K562 (cell line): ENCODE measurements around the gene FIZ1.

Experiments
- EZH2 ChIP-seq: IDR thresholded peaks from 2 replicates; pipeline ENCODE4 v1.6.1; 2012; ENCODE audit warnings: low read depth, mild to moderate bottlenecking, inconsistent platforms, low read length, borderline replicate concordance
- FOXM1 ChIP-seq, 2 experiments: fragments of 450-650 bp in 1 of 2; sonication (generic) in 1 of 2; formaldehyde crosslinking in 1 of 2; IDR thresholded peaks; 2 replicates each; pipeline versions ENCODE4 v1.6.1 to v1.9.0; 2017 to 2022; ENCODE audit warnings: low read depth in 2 of 2, mild to moderate bottlenecking in 2 of 2, missing genetic modification reagents in 1 of 2, moderate library complexity in 1 of 2
- GTF3C2 ChIP-seq: IDR thresholded peaks from 3 replicates; pipeline ENCODE4 v1.6.1; 2011; ENCODE audit warnings: borderline replicate concordance, mild to moderate bottlenecking, moderate library complexity; ENCODE audit not compliant: insufficient read length; ENCODE audit errors: extremely low read depth
- HNRNPUL1 ChIP-seq: fragments of 200-400 bp; formaldehyde crosslinking; IDR thresholded peaks from 2 replicates; pipeline ENCODE4 v1.6.1; 2017; ENCODE audit warnings: low read length
- NBN ChIP-seq: fragments of 450-650 bp; IDR thresholded peaks from 2 replicates; pipeline ENCODE4 v1.6.1; 2016; ENCODE audit warnings: low read depth, mild to moderate bottlenecking
- POLR2AphosphoS5 ChIP-seq: IDR thresholded peaks from 2 replicates; pipeline ENCODE4 v1.6.1; 2011; ENCODE audit warnings: mild to moderate bottlenecking, low read depth, low read length, moderate library complexity; ENCODE audit not compliant: control insufficient read depth, insufficient read depth
- SMAD3 ChIP-seq: fragments of 450-650 bp; formaldehyde crosslinking; conservative IDR thresholded peaks from 2 replicates; pipeline ENCODE4 v1.4.0; 2020; ENCODE audit warnings: mild to moderate bottlenecking
- USF1 ChIP-seq: sonication (generic); formaldehyde crosslinking; IDR thresholded peaks from 2 replicates; pipeline ENCODE4 v1.9.0; 2022; ENCODE audit warnings: mild to moderate bottlenecking, missing genetic modification reagents
- YY1 ChIP-seq, 3 experiments: IDR thresholded peaks; 2 replicates each; pipeline ENCODE4 v1.6.1; 2011; ENCODE audit warnings: low read length in 2 of 3, mild to moderate bottlenecking in 2 of 3, moderate library complexity in 2 of 3, borderline replicate concordance in 1 of 3, control low read depth in 1 of 3, low read depth in 1 of 3; ENCODE audit not compliant: insufficient read depth in 3 of 3, insufficient replicate concordance in 2 of 3, control insufficient read depth in 1 of 3, insufficient read length in 1 of 3; ENCODE audit errors: extremely low read depth in 1 of 3
- ZBTB49 ChIP-seq: sonication (generic); formaldehyde crosslinking; IDR thresholded peaks from 2 replicates; pipeline ENCODE4 v1.8.0; 2022; ENCODE audit warnings: missing genetic modification reagents, mild to moderate bottlenecking, borderline replicate concordance
- ZFP1 ChIP-seq: fragments of 450-650 bp; formaldehyde crosslinking; IDR thresholded peaks from 2 replicates; pipeline ENCODE4 v1.4.0; 2020; ENCODE audit warnings: mild to moderate bottlenecking, mixed read lengths
- ZNF165 ChIP-seq: fragments of 250-450 bp; sonication (Bioruptor Pico); IDR thresholded peaks from 2 replicates; pipeline ENCODE4 v1.4.0; 2020; ENCODE audit warnings: borderline replicate concordance
- TF ChIP-seq, protein P1 (sequence below): IDR thresholded peaks from 3 replicates; pipeline ENCODE4 v1.6.1; 2011; ENCODE audit warnings: borderline replicate concordance, mild to moderate bottlenecking; ENCODE audit not compliant: insufficient read length, insufficient read depth
- TF ChIP-seq, protein P2 (sequence below): fragments of 450-650 bp; formaldehyde crosslinking; IDR thresholded peaks from 2 replicates; pipeline ENCODE4 v1.4.0; 2022; ENCODE audit warnings: missing genetic modification characterization

DNA sequence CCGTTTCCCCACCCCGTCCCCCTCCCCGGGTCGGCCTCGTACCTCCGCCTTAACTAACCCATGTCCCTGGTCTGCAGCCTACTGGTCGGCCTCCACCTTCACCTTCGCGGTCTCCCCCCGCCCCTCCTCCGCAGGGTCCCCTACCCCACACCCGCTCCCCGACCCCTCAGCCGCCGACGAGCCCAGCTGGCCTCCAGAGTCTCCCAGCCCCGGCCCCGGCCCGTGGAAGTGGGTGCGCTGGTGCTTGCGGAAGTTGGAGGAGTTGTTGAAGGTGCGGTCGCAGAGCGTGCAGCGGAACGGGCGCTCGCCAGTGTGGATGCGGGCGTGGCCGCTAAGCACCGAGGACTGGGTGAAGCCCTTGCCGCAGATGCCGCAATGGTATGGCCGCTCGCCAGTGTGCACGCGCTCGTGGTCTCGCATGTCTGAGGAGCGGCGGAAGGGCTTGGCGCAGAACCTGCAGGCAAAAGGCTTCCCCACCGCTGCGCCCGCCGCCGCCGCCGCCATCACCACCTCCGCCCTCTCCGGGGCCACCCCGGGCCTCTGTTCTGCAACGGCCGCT lies 22.4 kb upstream of the FIZ1 start:
- TF ChIP-seq SMAD3 (CRISPR knock-in tag) (no peak), GTF3C2 (no peak), NBN (no peak), ZBTB49 (CRISPR knock-in tag) (no peak), ZFP1 (CRISPR knock-in tag) (no peak), YY1 (IDR thresholded peaks at IDR 0.05; ENCODE audit: borderline replicate concordance in 1 of 3, control insufficient read depth in 1 of 3, extremely low read depth in 1 of 3, insufficient read depth in 3 of 3, insufficient read length in 1 of 3, insufficient replicate concordance in 2 of 3, low read depth in 1 of 3, low read length in 2 of 3) (no peak), HNRNPUL1 (no peak), ZNF165 (no peak), EZH2 (no peak), POLR2AphosphoS5 (no peak), USF1 (CRISPR knock-in tag) (no peak), FOXM1 (IDR thresholded peaks at IDR 0.05; ENCODE audit: low read depth) (no peak), FOXM1 (CRISPR knock-in tag; IDR thresholded peaks at IDR 0.05; ENCODE audit: low read depth) (no peak)
- TF ChIP-seq, protein P1, sequence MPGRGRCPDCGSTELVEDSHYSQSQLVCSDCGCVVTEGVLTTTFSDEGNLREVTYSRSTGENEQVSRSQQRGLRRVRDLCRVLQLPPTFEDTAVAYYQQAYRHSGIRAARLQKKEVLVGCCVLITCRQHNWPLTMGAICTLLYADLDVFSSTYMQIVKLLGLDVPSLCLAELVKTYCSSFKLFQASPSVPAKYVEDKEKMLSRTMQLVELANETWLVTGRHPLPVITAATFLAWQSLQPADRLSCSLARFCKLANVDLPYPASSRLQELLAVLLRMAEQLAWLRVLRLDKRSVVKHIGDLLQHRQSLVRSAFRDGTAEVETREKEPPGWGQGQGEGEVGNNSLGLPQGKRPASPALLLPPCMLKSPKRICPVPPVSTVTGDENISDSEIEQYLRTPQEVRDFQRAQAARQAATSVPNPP = no peak
- TF ChIP-seq, protein P2, sequence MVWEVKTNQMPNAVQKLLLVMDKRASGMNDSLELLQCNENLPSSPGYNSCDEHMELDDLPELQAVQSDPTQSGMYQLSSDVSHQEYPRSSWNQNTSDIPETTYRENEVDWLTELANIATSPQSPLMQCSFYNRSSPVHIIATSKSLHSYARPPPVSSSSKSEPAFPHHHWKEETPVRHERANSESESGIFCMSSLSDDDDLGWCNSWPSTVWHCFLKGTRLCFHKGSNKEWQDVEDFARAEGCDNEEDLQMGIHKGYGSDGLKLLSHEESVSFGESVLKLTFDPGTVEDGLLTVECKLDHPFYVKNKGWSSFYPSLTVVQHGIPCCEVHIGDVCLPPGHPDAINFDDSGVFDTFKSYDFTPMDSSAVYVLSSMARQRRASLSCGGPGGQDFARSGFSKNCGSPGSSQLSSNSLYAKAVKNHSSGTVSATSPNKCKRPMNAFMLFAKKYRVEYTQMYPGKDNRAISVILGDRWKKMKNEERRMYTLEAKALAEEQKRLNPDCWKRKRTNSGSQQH = no peak
